GM12874 (cell line): Measurements from ENCODE around the gene SAMD11.

ENCODE experiments used
- CTCF ChIP-seq: IDR thresholded peaks from 2 replicates; pipeline ENCODE4 v1.5.1; 2011; ENCODE audit warnings: low read depth, mild to moderate bottlenecking, control low read depth, low read length, moderate library complexity; ENCODE audit not compliant: insufficient read depth

The SAMD11 gene

DNA sequence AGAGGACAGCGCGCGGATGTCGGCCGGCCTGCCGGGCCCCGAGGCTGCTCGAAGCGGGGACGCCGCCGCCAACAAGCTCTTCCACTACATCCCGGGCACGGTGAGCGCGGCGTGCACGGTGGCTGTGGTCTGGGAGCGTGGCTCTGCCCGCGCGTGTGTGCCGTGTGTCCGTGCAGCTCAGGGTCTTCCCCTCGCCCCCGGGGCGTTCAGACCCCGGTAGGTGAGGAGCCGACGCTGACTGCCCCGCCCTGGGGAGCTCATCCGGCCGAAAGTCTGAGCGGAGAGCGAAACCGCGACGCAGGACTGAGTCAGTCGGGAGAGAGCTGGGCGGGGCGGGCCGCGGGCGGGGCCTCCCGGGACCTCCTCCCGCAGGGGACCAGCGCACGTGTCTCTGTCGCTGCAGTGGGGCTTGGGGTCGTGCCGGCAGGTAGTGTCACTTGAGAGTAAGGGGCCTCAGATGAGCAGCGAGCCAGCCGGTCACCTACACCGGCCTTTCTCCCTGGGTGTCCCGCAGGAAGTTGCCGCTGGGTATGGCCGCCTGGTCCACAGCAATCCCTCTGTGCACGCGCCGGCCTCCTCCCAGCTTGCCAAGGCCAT is 43.1 kb downstream of the SAMD11 start:
- no peak for TF ChIP-seq CTCF

- no peak for TF ChIP-seq CTCF
Observed at GRCh38 chr1:967466-968343, 44.0 kb downstream of the SAMD11 start.

GRCh38 chr1:969260-969855 is 45.6 kb downstream of the SAMD11 start:
- no peak for TF ChIP-seq CTCF

DNA sequence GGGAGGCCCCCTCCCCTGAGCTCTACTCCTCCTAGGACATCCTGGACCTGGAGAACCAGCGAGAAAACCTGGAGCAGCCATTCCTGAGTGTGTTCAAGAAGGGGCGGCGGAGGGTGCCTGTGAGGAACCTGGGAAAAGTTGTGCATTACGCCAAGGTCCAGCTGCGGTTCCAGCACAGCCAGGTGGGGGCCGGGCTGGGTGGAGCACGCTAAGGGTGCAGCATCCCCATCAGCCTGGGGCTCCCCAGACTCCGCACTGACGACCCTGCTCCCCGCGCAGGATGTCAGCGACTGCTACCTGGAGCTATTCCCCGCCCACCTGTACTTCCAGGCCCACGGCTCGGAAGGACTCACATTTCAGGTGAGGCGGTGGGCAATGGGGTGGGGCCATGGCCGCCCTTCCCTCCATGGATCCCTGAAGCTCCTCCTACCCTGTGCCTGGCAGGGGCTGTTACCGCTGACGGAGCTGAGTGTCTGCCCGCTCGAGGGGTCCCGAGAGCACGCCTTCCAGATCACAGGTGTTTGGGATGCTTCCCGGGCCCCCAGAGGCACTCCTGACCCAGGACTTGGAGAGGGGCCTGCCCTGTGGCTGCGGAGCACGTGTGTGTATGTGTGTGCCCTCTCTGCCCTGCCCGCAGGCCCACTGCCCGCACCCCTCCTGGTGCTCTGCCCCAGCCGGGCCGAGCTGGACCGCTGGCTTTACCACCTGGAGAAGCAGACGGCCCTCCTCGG is 46.7 kb downstream of the SAMD11 start:
- TF ChIP-seq CTCF, result no peak

DNA sequence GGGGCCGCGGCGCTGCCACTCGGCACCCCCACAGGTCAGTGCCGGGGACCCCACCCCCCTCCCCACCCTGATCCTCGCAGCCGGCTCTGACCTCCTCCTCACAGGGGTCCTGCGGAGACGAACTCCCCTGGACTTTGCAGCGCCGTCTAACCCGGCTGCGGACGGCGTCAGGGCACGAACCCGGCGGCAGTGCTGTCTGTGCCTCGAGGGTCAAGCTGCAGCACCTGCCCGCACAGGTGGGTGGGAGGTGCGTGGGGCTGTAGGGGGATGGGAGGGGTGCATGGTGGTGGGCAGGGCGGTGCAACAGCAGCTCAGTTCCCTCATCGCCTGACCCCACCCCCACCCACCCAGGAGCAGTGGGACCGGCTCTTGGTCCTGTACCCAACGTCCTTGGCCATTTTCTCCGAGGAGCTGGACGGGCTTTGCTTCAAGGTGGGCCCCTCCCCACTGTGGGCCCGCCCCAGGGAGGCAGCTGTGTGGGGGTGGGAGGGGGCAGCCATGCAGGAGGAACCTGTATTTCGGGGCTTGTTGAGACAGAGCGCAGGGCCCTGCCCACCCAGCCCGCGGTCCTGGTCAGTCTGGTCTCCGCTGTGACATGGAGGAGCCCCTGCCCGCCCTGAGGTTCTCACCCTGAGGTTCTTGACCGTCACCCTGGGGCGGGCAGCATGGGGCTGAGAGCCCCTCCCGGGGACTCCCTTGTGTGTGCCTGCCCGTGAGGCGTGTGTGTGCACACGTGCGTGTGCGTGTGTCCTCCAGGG is 47.4 kb downstream of the SAMD11 start:
- no peak for TF ChIP-seq CTCF

DNA sequence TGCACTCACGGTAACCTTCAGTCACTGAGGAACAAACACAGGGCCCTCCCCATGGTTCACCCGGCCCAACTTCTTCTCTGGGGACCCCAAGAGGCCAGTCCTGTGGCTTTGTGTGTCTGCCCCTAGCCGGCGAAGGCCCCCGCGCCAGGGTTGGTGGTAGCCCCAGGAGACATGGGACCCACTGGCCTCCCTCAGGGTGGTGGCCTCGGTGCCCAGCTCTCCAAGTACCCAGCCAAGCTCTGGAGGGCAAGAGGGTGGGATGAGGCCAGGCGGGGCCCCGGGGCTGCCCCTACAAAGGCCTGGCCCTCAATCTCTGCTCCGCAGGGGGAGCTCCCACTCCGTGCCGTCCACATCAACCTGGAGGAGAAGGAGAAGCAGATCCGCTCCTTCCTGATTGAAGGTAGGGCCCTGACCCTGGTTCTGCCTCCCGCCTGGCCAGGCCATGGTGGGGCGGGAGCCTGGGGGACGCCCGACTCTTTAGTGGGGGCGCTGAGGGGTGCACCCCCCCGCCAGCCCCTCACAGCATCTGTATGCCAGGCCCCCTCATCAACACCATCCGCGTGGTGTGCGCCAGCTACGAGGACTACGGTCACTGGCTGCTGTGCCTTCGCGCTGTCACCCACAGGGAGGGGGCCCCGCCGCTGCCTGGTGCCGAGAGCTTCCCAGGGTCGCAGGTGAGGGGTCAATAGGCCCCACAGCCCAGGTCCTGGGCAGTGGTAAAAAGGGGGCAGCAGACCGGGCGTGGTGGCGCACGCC is 48.2 kb downstream of the SAMD11 start:
- no peak for TF ChIP-seq CTCF
